HG03354 (cell line): ENCODE data around the gene TEX13D.

ENCODE experiments used
- ATAC-seq: cut with Tn5 transposase; IDR thresholded peaks from one replicate; pipeline ENCODE4 v1.9.1; 2021; ENCODE audit warnings: mild to moderate bottlenecking; ENCODE audit not compliant: unreplicated experiment, poor library complexity, severe bottlenecking

The TEX13D gene

GRCh38 chrX:124346877-124347241 lies 14.4 kb downstream of the TEX13D start:
- no peak for ATAC-seq

DNA sequence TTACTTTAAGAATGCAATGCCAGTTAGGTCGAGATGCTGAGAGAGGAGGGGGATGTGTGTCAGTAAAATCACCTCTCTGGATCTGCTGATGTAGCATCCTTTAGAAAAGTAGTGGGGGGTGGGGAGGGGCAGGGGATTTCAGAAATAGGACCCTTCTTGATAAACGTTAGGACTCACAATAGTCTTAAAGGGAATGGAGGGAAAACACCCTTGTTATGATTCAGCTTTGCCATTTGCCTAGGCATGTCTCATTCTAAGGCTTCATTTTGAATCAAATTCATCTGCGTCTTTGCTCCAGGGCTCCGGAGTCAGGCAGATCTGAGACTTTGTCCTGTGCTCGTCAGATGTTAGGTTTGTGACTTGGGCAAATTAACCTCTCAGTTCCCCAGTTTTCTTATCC lies 14.8 kb downstream of the TEX13D start:
- ATAC-seq, result no peak

GRCh38 chrX:124348182-124348581 lies 15.7 kb downstream of the TEX13D start:
- ATAC-seq, result no peak

DNA sequence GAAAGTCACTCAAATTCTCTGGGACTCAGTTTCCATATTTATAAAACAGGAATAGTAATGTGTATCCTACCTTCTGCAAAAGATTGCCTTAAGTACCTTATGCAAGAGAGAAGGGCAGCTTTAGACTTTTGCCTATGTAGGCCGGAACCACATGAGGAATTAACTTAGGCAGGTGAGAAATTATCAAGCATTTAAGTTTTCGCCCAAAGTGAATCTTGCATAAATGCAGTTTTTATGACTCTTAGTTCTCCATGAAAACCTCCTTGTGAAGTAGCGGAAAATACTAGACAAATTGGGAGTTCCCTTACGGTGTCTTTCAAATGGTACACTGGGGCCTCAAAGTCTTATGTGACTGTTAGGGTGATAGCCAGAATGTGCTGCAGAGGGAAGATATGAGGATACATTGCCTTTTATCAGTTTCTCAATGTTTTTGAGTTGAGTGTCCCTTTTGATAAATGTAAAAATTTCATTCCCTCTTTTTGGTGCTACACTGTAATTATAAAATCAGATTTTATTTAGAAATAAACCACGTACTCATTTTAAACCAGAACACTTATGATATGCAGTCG lies 16.5 kb downstream of the TEX13D start:
- no peak for ATAC-seq

DNA sequence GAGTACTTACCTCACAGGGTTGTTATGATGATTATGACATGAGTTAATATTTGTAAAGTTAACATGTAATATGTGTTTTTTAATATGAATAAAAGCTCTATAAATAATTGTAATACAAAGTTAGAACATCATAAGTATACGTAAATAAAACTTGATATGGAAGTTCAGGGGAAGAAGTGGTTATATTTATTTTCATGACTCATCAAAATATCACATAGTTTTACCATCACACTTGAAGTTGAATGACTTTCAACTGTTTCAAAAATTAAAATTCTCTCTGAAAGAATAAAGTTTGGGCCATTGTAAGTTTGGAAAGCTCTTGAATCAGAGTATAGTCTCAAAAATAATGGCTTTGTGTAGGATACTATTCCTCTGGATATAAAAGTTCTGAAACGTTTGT lies 22.2 kb downstream of the TEX13D start:
- no peak for ATAC-seq

GRCh38 chrX:124358800-124359383 lies 26.4 kb downstream of the TEX13D start:
- ATAC-seq, result peak; percentile 70

DNA sequence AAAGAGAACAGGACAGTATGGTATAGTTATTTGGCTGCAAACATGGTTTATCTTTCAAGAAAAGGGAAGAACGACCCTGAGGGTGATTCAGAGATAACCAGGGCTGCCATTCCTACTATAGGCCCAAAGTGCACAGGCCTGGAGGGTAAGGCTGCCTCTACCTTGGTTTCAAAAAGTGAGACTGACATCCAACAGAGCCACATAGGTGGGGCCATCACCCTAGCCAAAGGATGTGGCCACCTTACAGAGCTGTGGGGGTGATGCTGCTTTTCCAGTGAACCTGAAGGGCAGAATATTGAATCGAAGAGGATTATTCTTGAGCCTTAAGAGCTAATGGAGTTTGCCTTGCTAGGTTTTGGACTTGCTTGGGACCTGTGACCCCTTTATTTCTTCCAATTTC lies 29.6 kb downstream of the TEX13D start:
- no peak for ATAC-seq

DNA sequence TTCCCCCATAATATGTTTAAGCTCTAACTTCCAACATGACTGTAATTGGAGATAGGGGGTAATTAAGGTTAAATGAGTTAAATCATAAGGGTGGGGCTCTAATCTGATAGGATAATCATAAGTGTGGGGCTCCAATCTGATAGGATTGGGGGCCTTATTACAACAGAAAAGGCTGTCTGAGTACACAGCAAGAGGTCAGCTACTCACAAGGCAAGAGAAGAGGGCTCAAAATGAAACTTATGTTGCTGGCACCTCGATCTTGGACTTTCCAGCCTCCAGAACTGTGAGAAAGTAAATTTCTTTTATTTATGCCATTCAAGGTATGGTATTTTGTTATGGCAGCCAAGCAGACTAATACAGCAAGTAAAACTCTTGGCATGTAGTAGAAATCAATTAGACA lies 30.3 kb downstream of the TEX13D start:
- no peak for ATAC-seq

DNA sequence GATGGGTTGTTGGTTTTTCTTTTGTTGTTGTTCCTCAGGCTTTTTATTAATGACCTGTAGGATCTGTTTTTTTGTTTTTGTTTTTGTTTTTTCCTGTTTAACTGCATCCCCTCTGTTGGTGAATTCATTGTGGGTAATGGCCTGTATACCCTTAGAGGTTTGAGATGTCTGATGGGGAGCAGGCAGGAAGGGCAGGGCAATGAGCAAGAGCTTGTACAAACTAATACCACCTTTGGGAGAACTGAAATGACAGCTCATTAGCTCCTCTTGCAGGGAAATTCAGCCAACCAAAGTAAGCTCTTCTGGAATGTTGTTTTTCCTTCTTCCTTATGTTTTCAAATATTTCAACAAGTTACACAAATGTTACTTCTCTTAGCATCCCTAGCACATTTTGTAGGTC lies 37.3 kb downstream of the TEX13D start:
- ATAC-seq, result no peak

GRCh38 chrX:124373348-124373747 lies 40.9 kb downstream of the TEX13D start:
- no peak for ATAC-seq

DNA sequence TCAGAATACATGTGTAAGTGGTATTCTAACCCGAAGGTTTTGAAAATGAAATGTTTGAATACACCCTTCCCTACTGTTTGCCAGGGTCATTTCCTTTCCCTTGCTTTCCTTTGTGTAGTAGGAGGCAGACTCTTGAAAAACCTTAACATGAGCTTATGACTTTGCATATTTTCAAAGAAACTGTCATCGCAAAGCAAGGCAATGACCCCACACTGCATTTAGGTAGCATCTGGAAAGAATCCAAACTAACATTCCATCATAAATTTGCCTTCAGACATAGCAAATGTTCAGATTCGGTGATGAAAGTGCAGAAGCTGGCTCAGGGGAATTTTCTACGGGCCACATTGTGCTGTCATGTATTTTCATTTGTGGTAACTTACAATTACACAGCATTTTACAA lies 46.2 kb downstream of the TEX13D start:
- ATAC-seq, result no peak

- ATAC-seq, result no peak
Observed at GRCh38 chrX:124383354-124383753, 50.9 kb downstream of the TEX13D start.

DNA sequence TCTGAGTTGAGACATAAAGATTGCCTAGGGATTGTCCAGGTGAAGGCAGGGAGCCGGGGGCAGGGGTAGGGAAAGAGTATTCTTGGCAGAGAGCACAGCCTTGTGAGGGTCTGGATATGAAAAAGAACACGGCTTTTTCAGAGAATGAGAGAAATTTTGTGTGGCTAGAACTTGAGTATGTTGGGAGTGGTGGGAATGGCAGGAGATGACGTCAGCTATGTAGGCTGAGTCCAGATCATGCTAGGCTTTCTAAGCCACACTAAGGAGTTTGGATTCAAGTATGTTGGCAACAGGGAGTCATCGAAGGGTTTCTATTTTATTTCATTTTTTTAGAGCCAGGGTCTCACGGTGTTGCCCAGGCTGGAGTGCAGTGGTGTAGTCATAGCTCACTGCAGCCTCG lies 53.9 kb downstream of the TEX13D start:
- no peak for ATAC-seq
